Neural cell (in vitro differentiated cells): ENCODE data around the gene ODC1.

Experiments used
- EP300 ChIP-seq: fragments of 450-650 bp; conservative IDR thresholded peaks from 2 replicates; pipeline ENCODE4 v1.6.1; 2014; ENCODE audit warnings: antibody characterized with exemption, mild to moderate bottlenecking, moderate library complexity; ENCODE audit not compliant: poor library complexity, severe bottlenecking
- EZH2 ChIP-seq: fragments of 200-600, 300-800 bp; shearing (Covaris generic), sonication (generic); IDR thresholded peaks from 2 replicates; pipeline ENCODE4 v1.6.1; 2014; ENCODE audit warnings: antibody characterized with exemption, low read length, borderline replicate concordance, mild to moderate bottlenecking; ENCODE audit not compliant: insufficient read depth, poor library complexity, severe bottlenecking
- MXI1 ChIP-seq: fragments of 450-650 bp; conservative IDR thresholded peaks from 2 replicates; pipeline ENCODE4 v1.6.1; 2014; ENCODE audit warnings: antibody characterized with exemption, mild to moderate bottlenecking; ENCODE audit not compliant: poor library complexity, severe bottlenecking
- POLR2AphosphoS5 ChIP-seq: IDR thresholded peaks from 2 replicates; pipeline ENCODE4 v1.6.1; 2012
- RAD21 ChIP-seq: fragments of 450-650 bp; conservative IDR thresholded peaks from 2 replicates; pipeline ENCODE4 v1.6.1; 2014; ENCODE audit warnings: antibody characterized with exemption, mild to moderate bottlenecking, moderate library complexity
- TAF1 ChIP-seq: IDR thresholded peaks from 2 replicates; pipeline ENCODE4 v1.6.1; 2012; ENCODE audit warnings: low read depth
- TF ChIP-seq, protein P1 (sequence below): fragments of 450-650 bp; IDR thresholded peaks from 2 replicates; pipeline ENCODE4 v1.5.1; 2014; ENCODE audit warnings: antibody characterized with exemption, mild to moderate bottlenecking, moderate library complexity; ENCODE audit not compliant: poor library complexity, severe bottlenecking
- TF ChIP-seq, protein P2 (sequence below): IDR thresholded peaks from 2 replicates; pipeline ENCODE4 v1.6.1; 2012; ENCODE audit warnings: borderline replicate concordance

DNA sequence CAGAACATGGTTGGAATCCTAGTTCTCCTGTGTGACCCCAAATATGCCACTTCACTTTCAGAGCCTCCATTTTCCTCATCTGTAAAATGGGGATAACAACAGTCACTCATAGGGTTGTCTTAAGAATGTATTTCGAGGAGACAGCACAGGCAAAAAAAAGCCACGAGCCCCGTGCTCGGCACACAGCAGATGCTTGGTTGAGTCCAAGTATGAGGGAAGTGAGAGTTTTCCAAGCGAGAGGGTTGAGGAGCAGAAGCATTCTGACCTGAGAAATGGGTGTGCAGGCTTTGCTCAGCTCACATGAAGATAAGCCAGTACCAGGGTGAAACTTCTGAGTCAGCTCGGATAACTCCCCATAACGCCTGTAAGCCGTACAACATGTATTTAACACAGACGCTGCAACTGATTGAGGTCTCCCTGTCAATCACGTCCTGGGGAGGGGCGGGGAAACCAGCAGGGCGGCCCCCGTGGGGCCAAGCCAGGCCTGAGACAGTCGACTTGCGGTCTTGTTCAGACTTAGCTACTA is 23.0 kb upstream of the ODC1 start:
- TF ChIP-seq, protein P1, sequence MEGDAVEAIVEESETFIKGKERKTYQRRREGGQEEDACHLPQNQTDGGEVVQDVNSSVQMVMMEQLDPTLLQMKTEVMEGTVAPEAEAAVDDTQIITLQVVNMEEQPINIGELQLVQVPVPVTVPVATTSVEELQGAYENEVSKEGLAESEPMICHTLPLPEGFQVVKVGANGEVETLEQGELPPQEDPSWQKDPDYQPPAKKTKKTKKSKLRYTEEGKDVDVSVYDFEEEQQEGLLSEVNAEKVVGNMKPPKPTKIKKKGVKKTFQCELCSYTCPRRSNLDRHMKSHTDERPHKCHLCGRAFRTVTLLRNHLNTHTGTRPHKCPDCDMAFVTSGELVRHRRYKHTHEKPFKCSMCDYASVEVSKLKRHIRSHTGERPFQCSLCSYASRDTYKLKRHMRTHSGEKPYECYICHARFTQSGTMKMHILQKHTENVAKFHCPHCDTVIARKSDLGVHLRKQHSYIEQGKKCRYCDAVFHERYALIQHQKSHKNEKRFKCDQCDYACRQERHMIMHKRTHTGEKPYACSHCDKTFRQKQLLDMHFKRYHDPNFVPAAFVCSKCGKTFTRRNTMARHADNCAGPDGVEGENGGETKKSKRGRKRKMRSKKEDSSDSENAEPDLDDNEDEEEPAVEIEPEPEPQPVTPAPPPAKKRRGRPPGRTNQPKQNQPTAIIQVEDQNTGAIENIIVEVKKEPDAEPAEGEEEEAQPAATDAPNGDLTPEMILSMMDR: no peak
- TF ChIP-seq, protein P2, sequence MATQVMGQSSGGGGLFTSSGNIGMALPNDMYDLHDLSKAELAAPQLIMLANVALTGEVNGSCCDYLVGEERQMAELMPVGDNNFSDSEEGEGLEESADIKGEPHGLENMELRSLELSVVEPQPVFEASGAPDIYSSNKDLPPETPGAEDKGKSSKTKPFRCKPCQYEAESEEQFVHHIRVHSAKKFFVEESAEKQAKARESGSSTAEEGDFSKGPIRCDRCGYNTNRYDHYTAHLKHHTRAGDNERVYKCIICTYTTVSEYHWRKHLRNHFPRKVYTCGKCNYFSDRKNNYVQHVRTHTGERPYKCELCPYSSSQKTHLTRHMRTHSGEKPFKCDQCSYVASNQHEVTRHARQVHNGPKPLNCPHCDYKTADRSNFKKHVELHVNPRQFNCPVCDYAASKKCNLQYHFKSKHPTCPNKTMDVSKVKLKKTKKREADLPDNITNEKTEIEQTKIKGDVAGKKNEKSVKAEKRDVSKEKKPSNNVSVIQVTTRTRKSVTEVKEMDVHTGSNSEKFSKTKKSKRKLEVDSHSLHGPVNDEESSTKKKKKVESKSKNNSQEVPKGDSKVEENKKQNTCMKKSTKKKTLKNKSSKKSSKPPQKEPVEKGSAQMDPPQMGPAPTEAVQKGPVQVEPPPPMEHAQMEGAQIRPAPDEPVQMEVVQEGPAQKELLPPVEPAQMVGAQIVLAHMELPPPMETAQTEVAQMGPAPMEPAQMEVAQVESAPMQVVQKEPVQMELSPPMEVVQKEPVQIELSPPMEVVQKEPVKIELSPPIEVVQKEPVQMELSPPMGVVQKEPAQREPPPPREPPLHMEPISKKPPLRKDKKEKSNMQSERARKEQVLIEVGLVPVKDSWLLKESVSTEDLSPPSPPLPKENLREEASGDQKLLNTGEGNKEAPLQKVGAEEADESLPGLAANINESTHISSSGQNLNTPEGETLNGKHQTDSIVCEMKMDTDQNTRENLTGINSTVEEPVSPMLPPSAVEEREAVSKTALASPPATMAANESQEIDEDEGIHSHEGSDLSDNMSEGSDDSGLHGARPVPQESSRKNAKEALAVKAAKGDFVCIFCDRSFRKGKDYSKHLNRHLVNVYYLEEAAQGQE: no peak
- TF ChIP-seq EZH2 (no peak), MXI1 (no peak), EP300 (no peak), POLR2AphosphoS5 (no peak), TAF1 (no peak), RAD21 (no peak)
